Caco-2 (cell line): ENCODE measurements around the gene DLG2. TPM values are rescaled to one million over a fixed set of nuclear protein-coding genes. Genes with fewer than 3 reads are reported as not detected.

Experiments used
- BruUV-seq: library from RNA; stranded (reverse); fragments of 400-500 nt; replicated peaks from 2 replicates; lab custom pipeline; 2021; lab: Mats Ljungman, UMichigan
- CTCF ChIA-PET: fragments of 300-600 bp; sonication (Branson Sonifier 250); formaldehyde crosslinking; loops from one replicate; lab custom pipeline; 2022; ENCODE audit warnings: antibody characterized with exemption; lab: Charles Lee
- POLR2A ChIA-PET: fragments of 300-600 bp; sonication (Branson Sonifier 250); formaldehyde crosslinking; loops from one replicate; lab custom pipeline; 2022; ENCODE audit warnings: antibody characterized with exemption; lab: Charles Lee
- DNase-seq, 2 experiments: peaks; one replicate each; pipeline versions ENCODE4 v3.0.0 to v3.0.0-alpha.2; 2020 to 2022
- H3K27me3 ChIP-seq: replicated peaks from 2 replicates; pipeline ENCODE4 v1.6.0; 2011; ENCODE audit warnings: low read length; ENCODE audit not compliant: control insufficient read depth, insufficient read depth
- H3K36me3 ChIP-seq: 2 replicates; pipeline ENCODE4 v1.5.1; 2011; ENCODE audit warnings: low read length; ENCODE audit not compliant: control insufficient read depth, insufficient read depth
- H3K4me1 ChIP-seq: fragments of 250-450 bp; sonication (Bioruptor Pico); 2 replicates; pipeline ENCODE4 v1.5.1; 2020; ENCODE audit warnings: mild to moderate bottlenecking
- H3K4me3 ChIP-seq: 2 replicates; pipeline ENCODE4 v1.5.1; 2011; ENCODE audit warnings: low read depth, mild to moderate bottlenecking, control low read depth, low read length
- H3K9me3 ChIP-seq: fragments of 250-450 bp; sonication (Bioruptor Pico); 2 replicates; pipeline ENCODE4 v1.5.1; 2020; ENCODE audit warnings: mild to moderate bottlenecking, moderate library complexity
- H3K27ac Mint-ChIP-seq: one replicate; pipeline ENCODE4 v1.8.0; 2022; ENCODE audit warnings: mixed read lengths; ENCODE audit not compliant: unreplicated experiment
- H3K27me3 Mint-ChIP-seq: one replicate; pipeline ENCODE4 v1.8.0; 2022; ENCODE audit warnings: mixed read lengths; ENCODE audit not compliant: insufficient read depth, unreplicated experiment
- H3K36me3 Mint-ChIP-seq: one replicate; pipeline ENCODE4 v1.8.0; 2022; ENCODE audit warnings: mild to moderate bottlenecking, mixed read lengths; ENCODE audit not compliant: insufficient read depth, unreplicated experiment
- H3K4me1 Mint-ChIP-seq: one replicate; pipeline ENCODE4 v1.8.0; 2022; ENCODE audit warnings: low read depth, mixed read lengths; ENCODE audit not compliant: unreplicated experiment
- H3K4me3 Mint-ChIP-seq: one replicate; pipeline ENCODE4 v1.8.0; 2022; ENCODE audit warnings: mild to moderate bottlenecking, moderate library complexity, mixed read lengths; ENCODE audit not compliant: unreplicated experiment
- H3K9me3 Mint-ChIP-seq: one replicate; pipeline ENCODE4 v1.8.0; 2022; ENCODE audit warnings: mixed read lengths; ENCODE audit not compliant: unreplicated experiment
- CTCF ChIP-seq, 2 experiments: fragments of 200-600 bp in 1 of 2; IDR thresholded peaks; 1 replicate in 1 of 2; 2 replicates in 1 of 2; pipeline versions ENCODE4 v1.5.1 to v1.8.0; 2011 to 2022; ENCODE audit warnings: antibody characterized with exemption in 1 of 2, control low read depth in 1 of 2, inconsistent platforms in 1 of 2, low read depth in 1 of 2, low read length in 1 of 2, mild to moderate bottlenecking in 1 of 2, moderate library complexity in 1 of 2; ENCODE audit not compliant: insufficient read depth in 1 of 2, severe bottlenecking in 1 of 2, unreplicated experiment in 1 of 2
- intact Hi-C: fragments of 100-400 bp; cut with micrococcal nuclease; formaldehyde crosslinking; loops from one replicate; pipeline ENCODE4 v1.10.0; 2022; ENCODE audit not compliant: unreplicated experiment
- total RNA-seq: library from RNA; stranded (reverse); gene quantifications from 2 replicates; pipeline ENCODE4 v1.2.3, GENCODE V29; 2022

The DLG2 gene
- total RNA-seq, 1 experiment from 2014 or later, result 21.6 TPM

GRCh38 chr11:84526250-84526649 lies 1100.9 kb downstream of the DLG2 start:
- peak in 1 of 2 experiments; percentile 12 for TF ChIP-seq CTCF (IDR thresholded peaks at IDR 0.05; ENCODE audit: insufficient read depth in 1 of 2, low read depth in 1 of 2, low read length in 1 of 2, severe bottlenecking in 1 of 2, unreplicated experiment in 1 of 2)
- Mint-ChIP-seq H3K27ac (no peak overlapping the region), H3K9me3 (no peaks in the 10 kb centered on the region), H3K4me1 (no peaks in the 10 kb centered on the region), H3K36me3 (no peaks in the 10 kb centered on the region), H3K27me3 (peaks cover 24% of the 10 kb centered on the region), H3K4me3 (no peak overlapping the region)
- Histone ChIP-seq H3K9me3 (no peaks in the 10 kb centered on the region), H3K36me3 (no peaks in the 10 kb centered on the region), H3K4me3 (no peak overlapping the region), H3K27me3 (no peaks in the 10 kb centered on the region; the same call in 1 of the 2 replicates), H3K4me1 (no peaks in the 10 kb centered on the region)
- no TSS peak for BruUV-seq
- no peak for DNase-seq
- ChIA-PET CTCF (interaction anchor here (0.6 to 0.9 kb wide), 2 partner anchors 128 to 135 kb away, joined by 3 to 4 read pairs; no protein-coding TSS in a partner anchor), POLR2A (no interaction called here)
- intact Hi-C loops, result no loop called here

- H3K4me1 Mint-ChIP-seq, result no peaks in the 10 kb centered on the region
- CTCF ChIA-PET, result interaction anchor here (0.6 to 1.9 kb wide), 10 partner anchors 25 to 1329 kb away, joined by 3 to 18 read pairs (median 4); no protein-coding TSS in a partner anchor
- H3K27ac Mint-ChIP-seq, result no peak overlapping the region
- H3K4me3 Mint-ChIP-seq, result no peak overlapping the region
- no peaks in the 10 kb centered on the region for H3K36me3 Mint-ChIP-seq
- no peaks in the 10 kb centered on the region for H3K36me3 ChIP-seq
- intact Hi-C loops, result loop anchor here (1.0 to 5.0 kb wide), 5 partner anchors 87 to 696 kb away; no protein-coding TSS in a partner anchor
- H3K4me3 ChIP-seq, result no peak overlapping the region
- H3K9me3 Mint-ChIP-seq, result no peaks in the 10 kb centered on the region
- H3K4me1 ChIP-seq, result no peaks in the 10 kb centered on the region
- TF ChIP-seq CTCF (IDR thresholded peaks at IDR 0.05; ENCODE audit: insufficient read depth in 1 of 2, low read depth in 1 of 2, low read length in 1 of 2, severe bottlenecking in 1 of 2, unreplicated experiment in 1 of 2), result peak; percentile 74 to 78
- DNase-seq, result no peak
- H3K27me3 ChIP-seq, result no peaks in the 10 kb centered on the region; the same call in 1 of the 2 replicates
- BruUV-seq, result no TSS peak
- POLR2A ChIA-PET, result no interaction called here
- H3K9me3 ChIP-seq, result no peaks in the 10 kb centered on the region
- H3K27me3 Mint-ChIP-seq, result peaks cover 13% of the 10 kb centered on the region
Measured at GRCh38 chr11:84524422-84525051, 1102.6 kb downstream of the DLG2 start.

GRCh38 chr11:84522331-84522730 lies 1104.8 kb downstream of the DLG2 start:
- no peak for TF ChIP-seq CTCF (IDR thresholded peaks at IDR 0.05; ENCODE audit: insufficient read depth in 1 of 2, low read depth in 1 of 2, low read length in 1 of 2, severe bottlenecking in 1 of 2, unreplicated experiment in 1 of 2)
- H3K4me3 ChIP-seq, result no peak overlapping the region
- intact Hi-C loops, result loop anchor here (1.0 to 5.0 kb wide), 2 partner anchors 30 to 85 kb away; no protein-coding TSS in a partner anchor
- no peaks in the 10 kb centered on the region for H3K36me3 ChIP-seq
- Mint-ChIP-seq H3K4me3 (no peak overlapping the region), H3K36me3 (no peaks in the 10 kb centered on the region), H3K27me3 (peaks cover 4% of the 10 kb centered on the region), H3K9me3 (no peaks in the 10 kb centered on the region), H3K27ac (no peak overlapping the region), H3K4me1 (no peaks in the 10 kb centered on the region)
- no peak for DNase-seq
- H3K27me3 ChIP-seq, result no peaks in the 10 kb centered on the region
- no TSS peak for BruUV-seq
- ChIA-PET POLR2A (no interaction called here), CTCF (interaction anchor here (0.7 kb wide), 2 partner anchors 125 to 131 kb away, joined by 3 to 4 read pairs; no protein-coding TSS in a partner anchor)
- H3K4me1 ChIP-seq, result no peaks in the 10 kb centered on the region
- H3K9me3 ChIP-seq, result no peaks in the 10 kb centered on the region
